Fibroblast of lung (primary cell): ENCODE data around the gene FBXO40. TPM values are rescaled to one million over a fixed set of nuclear protein-coding genes. Genes with fewer than 3 reads are reported as not detected.

ENCODE experiments used
- DNase-seq, 2 donors: peaks; one replicate each; pipeline versions ENCODE4 v3.0.0 to v3.0.0-alpha.2; 2010; ENCODE audit warnings: low read depth in 2 of 2
- H2AFZ ChIP-seq: 2 replicates; pipeline ENCODE4 v1.5.1; 2012; ENCODE audit warnings: low read length, control low read depth, inconsistent platforms
- H3K27ac ChIP-seq: 2 replicates; pipeline ENCODE4 v1.5.1; 2011; ENCODE audit warnings: low read length, control low read depth; ENCODE audit not compliant: insufficient read depth
- H3K27me3 ChIP-seq: 2 replicates; pipeline ENCODE4 v1.5.1; 2011; ENCODE audit warnings: mild to moderate bottlenecking, low read length; ENCODE audit not compliant: control insufficient read depth, insufficient read depth
- H3K36me3 ChIP-seq: 2 replicates; pipeline ENCODE4 v1.5.1; 2011; ENCODE audit warnings: low read length; ENCODE audit not compliant: control insufficient read depth, insufficient read depth
- H3K4me1 ChIP-seq: 2 replicates; pipeline ENCODE4 v1.5.1; 2011; ENCODE audit warnings: low read length; ENCODE audit not compliant: control insufficient read depth, insufficient read depth; ENCODE audit errors: extremely low read depth
- H3K4me2 ChIP-seq: 2 replicates; pipeline ENCODE4 v1.5.1; 2011; ENCODE audit warnings: low read length, control low read depth; ENCODE audit not compliant: insufficient read depth; ENCODE audit errors: extremely low read depth
- H3K4me3 ChIP-seq, 4 experiments: fragments of 200-600 bp in 1 of 4; sonication (generic) in 1 of 4; replicated peaks in 1 of 4; 2 replicates each; pipeline ENCODE4 v1.5.1; 2011 to 2016; ENCODE audit warnings: low read length in 4 of 4, low read depth in 3 of 4, mild to moderate bottlenecking in 3 of 4, control low read depth in 2 of 4, inconsistent platforms in 1 of 4, mixed read lengths in 1 of 4; ENCODE audit not compliant: insufficient read depth in 1 of 4; ENCODE audit errors: control extremely low read depth in 1 of 4
- H3K79me2 ChIP-seq: 2 replicates; pipeline ENCODE4 v1.5.1; 2012; ENCODE audit warnings: mild to moderate bottlenecking, low read length, inconsistent platforms; ENCODE audit not compliant: control insufficient read depth, insufficient read depth
- H3K9ac ChIP-seq: 2 replicates; pipeline ENCODE4 v1.5.1; 2011; ENCODE audit warnings: mild to moderate bottlenecking, low read length, control low read depth; ENCODE audit not compliant: insufficient read depth
- H3K9me3 ChIP-seq: 2 replicates; pipeline ENCODE4 v1.5.1; 2012; ENCODE audit warnings: low read depth, low read length; ENCODE audit not compliant: control insufficient read depth, insufficient read depth
- H4K20me1 ChIP-seq: 2 replicates; pipeline ENCODE4 v1.5.1; 2011; ENCODE audit warnings: low read length; ENCODE audit not compliant: control insufficient read depth, insufficient read depth; ENCODE audit errors: extremely low read depth
- CTCF ChIP-seq, 2 donors: IDR thresholded peaks in 1 of 2; conservative IDR thresholded peaks in 1 of 2; 1 replicate in 1 of 2; 2 replicates in 1 of 2; pipeline ENCODE4 v1.5.1; 2011 to 2012; ENCODE audit warnings: low read length in 2 of 2, control low read depth in 1 of 2, inconsistent platforms in 1 of 2, low read depth in 1 of 2, mild to moderate bottlenecking in 1 of 2
- EZH2 ChIP-seq: IDR thresholded peaks from 2 replicates; pipeline ENCODE4 v1.5.1; 2012; ENCODE audit warnings: low read length, control low read depth, mild to moderate bottlenecking; ENCODE audit errors: missing control alignments
- polyA plus RNA-seq, 2 donors: library from polyadenylated mRNA; depleted of rRNA in 1 of 2; stranded (reverse) in 1 of 2; unstranded in 1 of 2; fragments of >200 nt; gene quantifications; 2 replicates each; pipeline ENCODE4 v1.2.1, GENCODE V29; 2011 to 2012; ENCODE audit warnings: missing spikeins in 1 of 2
- total RNA-seq: library from RNA; depleted of rRNA; stranded (reverse); fragments of >200 nt; gene quantifications from 2 replicates; pipeline ENCODE4 v1.2.1, GENCODE V29; 2014

Gene FBXO40
- total and polyA plus RNA-seq, 2 donors (not counting 1 experiment from before 2014, with no cell fraction given) = not detected

GRCh38 chr3:121660356-121661171, 67.4 kb downstream of the FBXO40 start, which contains the start of gene HCLS1:
TSS of gene HCLS1 (minus strand) at chr3:121660903. CDS start at chr3:121658347, 2,556 bp downstream.
- H3K27ac ChIP-seq = no peak within 1 kb of the TSS
- H3K27me3 ChIP-seq = no peaks in the 10 kb centered on the region
- H3K36me3 ChIP-seq = peaks cover 5% of the 10 kb centered on the region
- no peak for DNase-seq
- no peaks in the 10 kb centered on the region for H3K4me1 ChIP-seq
- no peak for TF ChIP-seq CTCF (conservative IDR thresholded peaks at IDR 0.05 in 1 of 2, IDR thresholded peaks at IDR 0.05 in 1 of 2; ENCODE audit: low read depth in 1 of 2, low read length in 2 of 2)
- no peak for TF ChIP-seq EZH2
- H3K4me2 ChIP-seq = no peak within 1 kb of the TSS
- no peaks in the 10 kb centered on the region for H3K79me2 ChIP-seq
- H4K20me1 ChIP-seq = no peaks in the 10 kb centered on the region
- H3K4me3 ChIP-seq = no peak within 1 kb of the TSS
- no peak within 1 kb of the TSS for H2AFZ ChIP-seq
- H3K9me3 ChIP-seq = no peaks in the 10 kb centered on the region
- H3K9ac ChIP-seq = no peak within 1 kb of the TSS

DNA sequence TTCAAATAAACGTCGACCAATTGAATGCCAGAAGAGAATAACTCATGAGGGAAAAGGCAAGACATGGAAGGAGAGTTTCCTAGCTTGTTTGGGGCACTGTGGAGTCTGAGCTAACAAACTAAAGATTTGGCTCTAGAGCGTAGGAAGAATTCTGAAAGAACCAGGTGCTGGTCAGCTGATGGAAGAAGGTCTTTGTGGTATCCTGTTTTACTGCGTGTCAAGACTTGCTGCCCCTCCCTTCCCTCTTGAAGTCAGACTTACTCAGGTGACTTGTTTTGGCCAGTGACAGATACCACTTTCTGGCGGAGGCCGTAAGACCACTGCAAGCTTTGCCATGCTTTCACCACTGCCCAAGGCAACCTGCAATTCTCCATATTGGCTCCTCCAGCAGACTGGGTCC, 68.2 kb downstream of the FBXO40 start:
- no peak for TF ChIP-seq CTCF (conservative IDR thresholded peaks at IDR 0.05 in 1 of 2, IDR thresholded peaks at IDR 0.05 in 1 of 2; ENCODE audit: low read depth in 1 of 2, low read length in 2 of 2)
- no peak for TF ChIP-seq EZH2
- Histone ChIP-seq H3K4me2 (no peak overlapping the region), H2AFZ (no peak overlapping the region), H3K9ac (no peak overlapping the region), H3K36me3 (peaks cover 8% of the 10 kb centered on the region), H4K20me1 (no peaks in the 10 kb centered on the region), H3K27ac (no peak overlapping the region), H3K4me1 (no peaks in the 10 kb centered on the region), H3K27me3 (no peaks in the 10 kb centered on the region), H3K79me2 (no peaks in the 10 kb centered on the region), H3K9me3 (no peaks in the 10 kb centered on the region), H3K4me3 (no peak overlapping the region)
- no peak for DNase-seq

DNA sequence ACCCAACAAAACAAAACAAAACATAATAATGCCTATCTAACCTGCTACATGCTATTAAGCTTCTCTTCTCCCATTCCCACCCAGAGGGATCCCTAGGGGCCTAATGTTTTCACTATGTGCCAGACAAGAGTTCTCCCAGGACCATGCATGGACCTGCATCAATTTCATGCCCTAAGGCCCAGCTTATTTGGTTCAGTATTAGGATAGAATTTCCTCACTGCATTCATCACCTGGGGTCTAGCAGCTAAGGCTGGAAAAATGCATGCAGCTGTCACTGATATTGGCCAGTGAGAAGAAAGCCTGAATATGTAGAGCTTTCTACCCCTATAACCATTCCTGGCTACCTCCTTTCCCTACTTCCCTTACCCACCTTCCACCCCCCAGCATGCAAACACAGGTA, 69.6 kb downstream of the FBXO40 start:
- Histone ChIP-seq H3K79me2 (no peaks in the 10 kb centered on the region), H3K4me3 (no peak overlapping the region), H3K27me3 (no peaks in the 10 kb centered on the region), H3K36me3 (peaks cover 14% of the 10 kb centered on the region), H4K20me1 (no peaks in the 10 kb centered on the region), H2AFZ (no peak overlapping the region), H3K4me2 (no peak overlapping the region), H3K4me1 (no peaks in the 10 kb centered on the region), H3K9me3 (no peaks in the 10 kb centered on the region), H3K27ac (no peak overlapping the region), H3K9ac (no peak overlapping the region)
- TF ChIP-seq CTCF (conservative IDR thresholded peaks at IDR 0.05 in 1 of 2, IDR thresholded peaks at IDR 0.05 in 1 of 2; ENCODE audit: low read depth in 1 of 2, low read length in 2 of 2) = no peak
- no peak for DNase-seq
